ENCODE measurements around the gene STAMBP.
"Not testable (repeated sequence)": the region's sequence is repeated elsewhere in the genome, so short reads cannot be mapped to it uniquely, and the experiment has no call there.

The STAMBP gene

GRCh38 chr2:73888388-73888787 lies 59.6 kb downstream of the STAMBP start:
- DNase-seq, result no peak

GRCh38 chr2:73889206-73889605 lies 60.4 kb downstream of the STAMBP start:
- DNase-seq, result no peak

GRCh38 chr2:73890301-73891092 lies 61.7 kb downstream of the STAMBP start:
- no peak for DNase-seq

- no peak for DNase-seq
Measured at GRCh38 chr2:73891276-73891901, 62.6 kb downstream of the STAMBP start.

GRCh38 chr2:73892631-73893329 lies 64.0 kb downstream of the STAMBP start, which contains the start of gene ACTG2:
TSS of gene ACTG2 (plus strand) at chr2:73893008. CDS start at chr2:73901312, 8,304 bp downstream.
- no peak for DNase-seq

GRCh38 chr2:73893764-73894474 lies 65.2 kb downstream of the STAMBP start:
- DNase-seq, result no peak

GRCh38 chr2:73894475-73894850 lies 65.7 kb downstream of the STAMBP start:
- no peak for DNase-seq

- DNase-seq, result no peak
Measured at GRCh38 chr2:73894877-73895276, 66.1 kb downstream of the STAMBP start.

- DNase-seq, result no peak
Measured at GRCh38 chr2:73895473-73895872, 66.7 kb downstream of the STAMBP start.

GRCh38 chr2:73896362-73897239 lies 67.8 kb downstream of the STAMBP start:
- DNase-seq, result no peak

GRCh38 chr2:73897240-73897583 lies 68.5 kb downstream of the STAMBP start:
- no peak for DNase-seq

GRCh38 chr2:73897934-73898333 lies 69.2 kb downstream of the STAMBP start:
- no peak for DNase-seq

GRCh38 chr2:73899801-73900336 lies 71.1 kb downstream of the STAMBP start:
- no peak for DNase-seq

- no peak for DNase-seq
Measured at GRCh38 chr2:73901143-73901542, 72.4 kb downstream of the STAMBP start.

- no peak for DNase-seq
Measured at GRCh38 chr2:73902284-73902683, 73.5 kb downstream of the STAMBP start.

- DNase-seq, result no peak
Measured at GRCh38 chr2:73903313-73903712, 74.6 kb downstream of the STAMBP start.

- not testable (repeated sequence) for DNase-seq
Measured at GRCh38 chr2:73903949-73904613, 75.3 kb downstream of the STAMBP start.

GRCh38 chr2:73904952-73905351 lies 76.2 kb downstream of the STAMBP start:
- DNase-seq, result no peak

GRCh38 chr2:73906847-73907505 lies 78.2 kb downstream of the STAMBP start:
- DNase-seq, result no peak

- DNase-seq, result no peak
Measured at GRCh38 chr2:73907840-73908452, 79.2 kb downstream of the STAMBP start.
